Activated naive CD4-positive, alpha-beta T cell treated with anti-CD3 and anti-CD28 coated beads for 36 hours (primary cell): Measurements from ENCODE around the gene SLC25A19. TPM values are rescaled to one million over a fixed set of nuclear protein-coding genes. Genes with fewer than 3 reads are reported as not detected.

ENCODE experiments used
- CTCF ChIA-PET: fragments of 350-600 bp; sonication (Branson Sonifier 250); formaldehyde crosslinking; loops from one replicate; lab custom pipeline; 2021; ENCODE audit warnings: antibody characterized with exemption; lab: Charles Lee
- DNase-seq: peaks from one replicate; pipeline ENCODE4 v3.0.0-alpha.2; 2020
- H3K27ac Mint-ChIP-seq: one replicate; pipeline ENCODE4 v1.8.0; 2021; ENCODE audit warnings: mild to moderate bottlenecking, mixed read lengths
- H3K27me3 Mint-ChIP-seq: one replicate; pipeline ENCODE4 v1.8.0; 2021; ENCODE audit warnings: low read depth, mixed read lengths
- H3K36me3 Mint-ChIP-seq: one replicate; pipeline ENCODE4 v1.8.0; 2021; ENCODE audit warnings: low read depth, mixed read lengths
- H3K4me1 Mint-ChIP-seq: one replicate; pipeline ENCODE4 v1.8.0; 2021; ENCODE audit warnings: low read depth, mixed read lengths
- H3K4me3 Mint-ChIP-seq: one replicate; pipeline ENCODE4 v1.8.0; 2021; ENCODE audit warnings: mild to moderate bottlenecking, moderate library complexity, mixed read lengths
- H3K9me3 Mint-ChIP-seq: one replicate; pipeline ENCODE4 v1.8.0; 2021; ENCODE audit warnings: mixed read lengths
- intact Hi-C: fragments of 100-400 bp; cut with micrococcal nuclease; formaldehyde crosslinking; loops from one replicate; pipeline ENCODE4 v1.15.1; 2023
- total RNA-seq, 2 experiments: library from RNA; stranded (reverse); gene quantifications; one replicate each; pipeline ENCODE4 v1.2.3, GENCODE V29; 2021

The SLC25A19 gene
- total RNA-seq, 2 experiments from 2014 or later = 47.5 to 48.4 TPM

GRCh38 chr17:75273977-75274708 lies 15.1 kb downstream of the SLC25A19 start:
- Mint-ChIP-seq H3K9me3 (no peaks in the 10 kb centered on the region), H3K27ac (no peak overlapping the region), H3K36me3 (peaks cover 16% of the 10 kb centered on the region), H3K4me1 (peaks cover 32% of the 10 kb centered on the region), H3K27me3 (no peaks in the 10 kb centered on the region), H3K4me3 (no peak overlapping the region)
- DNase-seq = no peak
- intact Hi-C loops = loop anchor here (5.0 kb wide), 1 partner anchor 313 kb away; the partner anchor contains the start of gene MYO15B
- CTCF ChIA-PET = interaction anchor here (1.4 kb wide), 1 partner anchor 25 kb away, joined by 3 read pairs; no protein-coding TSS in a partner anchor

GRCh38 chr17:75272848-75273184 lies 16.4 kb downstream of the SLC25A19 start:
- Mint-ChIP-seq H3K36me3 (peaks cover 14% of the 10 kb centered on the region), H3K4me3 (peak overlapping the region; percentile 76), H3K4me1 (peaks cover 35% of the 10 kb centered on the region), H3K9me3 (no peaks in the 10 kb centered on the region), H3K27me3 (no peaks in the 10 kb centered on the region), H3K27ac (peak overlapping the region; percentile 44)
- DNase-seq = no peak
- CTCF ChIA-PET = interaction anchor here (0.9 to 4.6 kb wide), 6 partner anchors 8 to 261 kb away, joined by 3 to 52 read pairs (median 4); partner anchors contain the start of genes GGA3, MRPL58, MRPS7 and SLC25A19
- intact Hi-C loops = loop anchor here (5.0 kb wide), 1 partner anchor 314 kb away; the partner anchor contains the start of gene MYO15B

- H3K27ac Mint-ChIP-seq = peak overlapping the region; percentile 70
- H3K27me3 Mint-ChIP-seq = no peaks in the 10 kb centered on the region
- H3K4me3 Mint-ChIP-seq = peak overlapping the region; percentile 76
- peaks cover 14% of the 10 kb centered on the region for H3K36me3 Mint-ChIP-seq
- peaks cover 35% of the 10 kb centered on the region for H3K4me1 Mint-ChIP-seq
- intact Hi-C loops = loop anchor here (1.0 to 5.0 kb wide), 4 partner anchors 17 to 315 kb away; partner anchors contain the start of genes MYO15B and SLC25A19
- CTCF ChIA-PET = interaction anchor here (0.5 to 4.6 kb wide), 12 partner anchors 9 to 260 kb away, joined by 3 to 52 read pairs (median 3); partner anchors contain the start of genes ARMC7, GGA3, MRPL58 and MRPS7
- no peaks in the 10 kb centered on the region for H3K9me3 Mint-ChIP-seq
- peak; percentile 27 for DNase-seq
Measured at GRCh38 chr17:75271955-75272847, 17.0 kb downstream of the SLC25A19 start.

GRCh38 chr17:75271233-75271954 lies 17.8 kb downstream of the SLC25A19 start:
- CTCF ChIA-PET = interaction anchor here (0.6 to 4.6 kb wide), 24 partner anchors 9 to 184 kb away, joined by 3 to 52 read pairs (median 5); partner anchors contain the start of genes ARMC7, GGA3, MRPS7 and NUP85
- H3K36me3 Mint-ChIP-seq = peaks cover 17% of the 10 kb centered on the region
- H3K27ac Mint-ChIP-seq = peak overlapping the region; percentile 70
- peak; percentile 83 for DNase-seq
- intact Hi-C loops = loop anchor here (1.0 to 5.0 kb wide), 4 partner anchors 18 to 316 kb away; partner anchors contain the start of genes MYO15B and SLC25A19
- no peaks in the 10 kb centered on the region for H3K27me3 Mint-ChIP-seq
- H3K4me3 Mint-ChIP-seq = peak overlapping the region; percentile 76
- H3K4me1 Mint-ChIP-seq = peaks cover 35% of the 10 kb centered on the region
- no peaks in the 10 kb centered on the region for H3K9me3 Mint-ChIP-seq

- Mint-ChIP-seq H3K4me3 (peak within 1 kb of the TSS; percentile 80), H3K9me3 (no peaks in the 10 kb centered on the region), H3K36me3 (peaks cover 17% of the 10 kb centered on the region), H3K4me1 (peaks cover 35% of the 10 kb centered on the region), H3K27me3 (no peaks in the 10 kb centered on the region), H3K27ac (peak within 1 kb of the TSS; percentile 73)
- DNase-seq = no peak
- intact Hi-C loops = loop anchor here (1.0 to 5.0 kb wide), 6 partner anchors 10 to 316 kb away; partner anchors contain the start of genes GGA3, MRPS7, MYO15B and SLC25A19
- CTCF ChIA-PET = interaction anchor here (0.6 to 4.6 kb wide), 25 partner anchors 9 to 1065 kb away, joined by 3 to 52 read pairs (median 4); partner anchors contain the start of genes ARMC7, GGA3, MRPS7 and NUP85
Measured at GRCh38 chr17:75270966-75271232, 18.3 kb downstream of the SLC25A19 start, which contains the start of gene MIF4GD. Gene MIF4GD (minus strand): TSS chr17:75271231. CDS start chr17:75270195, 1,036 bp downstream.

- Mint-ChIP-seq H3K4me3 (peak overlapping the region; percentile 80), H3K4me1 (peaks cover 34% of the 10 kb centered on the region), H3K27ac (peak overlapping the region; percentile 73), H3K27me3 (no peaks in the 10 kb centered on the region), H3K9me3 (no peaks in the 10 kb centered on the region), H3K36me3 (peaks cover 16% of the 10 kb centered on the region)
- CTCF ChIA-PET = interaction anchor here (0.6 to 4.6 kb wide), 28 partner anchors 9 to 1065 kb away, joined by 3 to 52 read pairs (median 4); partner anchors contain the start of genes ARMC7, GGA3, MRPS7 and NUP85
- intact Hi-C loops = loop anchor here (1.0 to 5.0 kb wide), 3 partner anchors 9 to 317 kb away; partner anchors contain the start of genes GGA3, MRPS7 and MYO15B
- peak; percentile 70 for DNase-seq
Measured at GRCh38 chr17:75270218-75270965, 18.8 kb downstream of the SLC25A19 start.

- DNase-seq = peak; percentile 24
- intact Hi-C loops = loop anchor here (1.0 to 10.0 kb wide), 5 partner anchors 9 to 515 kb away; partner anchors contain the start of genes CASKIN2, GGA3, MRPS7 and MYO15B
- H3K4me3 Mint-ChIP-seq = peak overlapping the region; percentile 80
- no peaks in the 10 kb centered on the region for H3K27me3 Mint-ChIP-seq
- H3K36me3 Mint-ChIP-seq = peaks cover 13% of the 10 kb centered on the region
- H3K4me1 Mint-ChIP-seq = peaks cover 31% of the 10 kb centered on the region
- CTCF ChIA-PET = interaction anchor here (0.7 to 4.6 kb wide), 10 partner anchors 9 to 239 kb away, joined by 3 to 52 read pairs (median 10); partner anchors contain the start of genes GGA3, MRPS7, NUP85 and SLC25A19
- no peaks in the 10 kb centered on the region for H3K9me3 Mint-ChIP-seq
- H3K27ac Mint-ChIP-seq = peak overlapping the region; percentile 73
Measured at GRCh38 chr17:75269844-75270217, 19.4 kb downstream of the SLC25A19 start.

- DNase-seq = no peak
- Mint-ChIP-seq H3K9me3 (no peaks in the 10 kb centered on the region), H3K27me3 (no peaks in the 10 kb centered on the region), H3K27ac (peak overlapping the region; percentile 69), H3K4me1 (peaks cover 31% of the 10 kb centered on the region), H3K4me3 (no peak overlapping the region), H3K36me3 (peaks cover 14% of the 10 kb centered on the region)
- CTCF ChIA-PET = interaction anchor here (0.7 to 1.9 kb wide), 4 partner anchors 22 to 66 kb away, joined by 3 to 8 read pairs (median 3); partner anchors contain the start of gene SLC25A19
- intact Hi-C loops = loop anchor here (10.0 kb wide), 2 partner anchors 247 to 517 kb away; partner anchors contain the start of genes CASKIN2, TSEN54 and UNK
Measured at GRCh38 chr17:75267411-75268232, 21.6 kb downstream of the SLC25A19 start.

GRCh38 chr17:75267153-75267410 lies 22.2 kb downstream of the SLC25A19 start:
- H3K27me3 Mint-ChIP-seq = no peaks in the 10 kb centered on the region
- no peak for DNase-seq
- no peaks in the 10 kb centered on the region for H3K9me3 Mint-ChIP-seq
- peak overlapping the region; percentile 69 for H3K27ac Mint-ChIP-seq
- H3K36me3 Mint-ChIP-seq = peaks cover 15% of the 10 kb centered on the region
- CTCF ChIA-PET = interaction anchor here (0.7 to 1.9 kb wide), 3 partner anchors 22 to 66 kb away, joined by 3 to 8 read pairs (median 3); partner anchors contain the start of gene SLC25A19
- no peak overlapping the region for H3K4me3 Mint-ChIP-seq
- intact Hi-C loops = loop anchor here (10.0 kb wide), 2 partner anchors 248 to 518 kb away; partner anchors contain the start of genes CASKIN2, TSEN54 and UNK
- H3K4me1 Mint-ChIP-seq = peaks cover 32% of the 10 kb centered on the region
